SU-DHL-6 (cell line): ENCODE data around the gene APELA.

Experiments
- H2AFZ ChIP-seq: fragments of 200-600 bp; sonication (generic); 2 replicates; pipeline ENCODE4 v1.6.1; 2014; ENCODE audit warnings: low read depth, mild to moderate bottlenecking, moderate library complexity, mixed read lengths, antibody characterized with exemption, low read length; ENCODE audit not compliant: severe bottlenecking
- H3F3A ChIP-seq: fragments of 200-600 bp; shearing (Covaris generic); 2 replicates; pipeline ENCODE4 v1.6.0; 2016; ENCODE audit warnings: antibody characterized with exemption, mild to moderate bottlenecking; ENCODE audit not compliant: insufficient read depth
- H3K27ac ChIP-seq: fragments of 200-600 bp; sonication (generic); 2 replicates; pipeline ENCODE4 v1.5.1; 2016; ENCODE audit warnings: low read depth, mild to moderate bottlenecking, low read length, moderate library complexity, mixed read lengths
- H3K27me3 ChIP-seq: fragments of 200-600 bp; sonication (generic), shearing (Covaris generic); 2 replicates; pipeline ENCODE4 v1.6.0; 2014; ENCODE audit warnings: mild to moderate bottlenecking, low read length
- H3K36me3 ChIP-seq: fragments of 200-600 bp; sonication (generic); 2 replicates; pipeline ENCODE4 v1.6.1; 2014; ENCODE audit warnings: mild to moderate bottlenecking, low read length, mixed read lengths
- H3K4me2 ChIP-seq: fragments of 300-600, 200-600 bp; shearing (Covaris generic), sonication (generic); 2 replicates; pipeline ENCODE4 v1.6.0; 2014; ENCODE audit warnings: low read length, low read depth, mild to moderate bottlenecking; ENCODE audit not compliant: poor library complexity, severe bottlenecking
- H3K4me3 ChIP-seq: fragments of 200-600 bp; sonication (generic); 2 replicates; pipeline ENCODE4 v1.5.1; 2014; ENCODE audit warnings: antibody characterized with exemption, low read length, mild to moderate bottlenecking, mixed read lengths; ENCODE audit not compliant: insufficient read depth, poor library complexity, severe bottlenecking
- H3K79me2 ChIP-seq: fragments of 200-600 bp; sonication (generic); 2 replicates; pipeline ENCODE4 v1.6.1; 2014; ENCODE audit warnings: mild to moderate bottlenecking, low read length, moderate library complexity; ENCODE audit not compliant: insufficient read depth
- H3K9ac ChIP-seq: fragments of 200-600 bp; sonication (generic); 2 replicates; pipeline ENCODE4 v1.7.0; 2014; ENCODE audit warnings: mild to moderate bottlenecking, low read length
- H3K9me2 ChIP-seq: fragments of 200-600 bp; sonication (generic); replicated peaks from 2 replicates; pipeline ENCODE4 v1.6.1; 2014; ENCODE audit warnings: low read length; ENCODE audit not compliant: insufficient read depth
- H3K9me3 ChIP-seq: fragments of 200-600 bp; sonication (generic); 2 replicates; pipeline ENCODE4 v1.6.1; 2014; ENCODE audit warnings: low read length, mixed read lengths; ENCODE audit not compliant: insufficient read depth
- H4K20me1 ChIP-seq: fragments of 200-600 bp; sonication (generic); 2 replicates; pipeline ENCODE4 v1.6.1; 2014; ENCODE audit warnings: low read depth, mild to moderate bottlenecking, antibody characterized with exemption, low read length, moderate library complexity, mixed read lengths
- CTCF ChIP-seq: fragments of 200-600 bp; sonication (generic); IDR thresholded peaks from one replicate; pipeline ENCODE4 v1.5.1; 2017; ENCODE audit warnings: antibody characterized with exemption, mild to moderate bottlenecking, low read length, moderate library complexity; ENCODE audit not compliant: insufficient read depth, poor library complexity, severe bottlenecking
- EZH2phosphoT487 ChIP-seq: fragments of 200-600 bp; sonication (generic), shearing (Covaris generic); conservative IDR thresholded peaks from 2 replicates; pipeline ENCODE4 v1.6.1; 2018; ENCODE audit warnings: mild to moderate bottlenecking, antibody characterized with exemption, low read length, moderate library complexity, mixed read lengths

Gene APELA

DNA sequence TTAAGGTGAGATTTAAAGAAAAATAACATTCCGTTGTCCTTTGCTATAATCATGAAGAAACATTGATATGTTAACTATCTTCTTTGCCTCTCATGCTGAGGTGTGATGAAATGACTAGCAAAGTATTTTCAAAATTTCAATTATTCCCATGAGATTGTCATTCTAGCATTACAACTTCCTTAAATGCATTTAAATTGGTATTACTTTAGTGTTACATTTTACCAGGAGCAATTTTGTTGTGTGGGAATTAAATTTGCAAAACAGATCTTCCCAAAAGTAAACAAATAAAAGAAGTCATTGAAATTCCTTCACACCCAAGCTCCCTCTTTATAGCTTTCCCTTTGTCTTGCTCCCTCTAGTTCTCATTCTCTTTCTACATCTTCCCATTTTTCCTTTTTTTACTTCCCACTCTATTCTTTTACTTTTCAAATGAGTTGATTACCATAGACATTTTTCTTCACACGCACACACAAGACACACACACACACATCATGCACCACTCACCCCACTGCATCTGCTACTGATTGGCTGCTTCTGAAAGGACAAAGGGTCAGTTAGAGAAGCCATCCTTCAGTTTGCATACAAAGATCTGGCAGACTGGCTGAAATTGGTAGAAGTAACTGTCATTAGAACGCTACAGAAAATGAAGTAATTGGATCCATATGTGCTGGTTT is 10.0 kb upstream of the APELA start:
- Histone ChIP-seq H3K36me3 (no peaks in the 10 kb centered on the region), H3K27me3 (no peaks in the 10 kb centered on the region), H2AFZ (no peak overlapping the region), H4K20me1 (no peaks in the 10 kb centered on the region), H3K9me3 (no peaks in the 10 kb centered on the region), H3K27ac (no peak overlapping the region), H3F3A (no peaks in the 10 kb centered on the region), H3K4me2 (no peak overlapping the region), H3K79me2 (no peaks in the 10 kb centered on the region), H3K9ac (no peak overlapping the region), H3K9me2 (no peaks in the 10 kb centered on the region), H3K4me3 (no peak overlapping the region)
- TF ChIP-seq CTCF (no peak), EZH2phosphoT487 (no peak)

DNA sequence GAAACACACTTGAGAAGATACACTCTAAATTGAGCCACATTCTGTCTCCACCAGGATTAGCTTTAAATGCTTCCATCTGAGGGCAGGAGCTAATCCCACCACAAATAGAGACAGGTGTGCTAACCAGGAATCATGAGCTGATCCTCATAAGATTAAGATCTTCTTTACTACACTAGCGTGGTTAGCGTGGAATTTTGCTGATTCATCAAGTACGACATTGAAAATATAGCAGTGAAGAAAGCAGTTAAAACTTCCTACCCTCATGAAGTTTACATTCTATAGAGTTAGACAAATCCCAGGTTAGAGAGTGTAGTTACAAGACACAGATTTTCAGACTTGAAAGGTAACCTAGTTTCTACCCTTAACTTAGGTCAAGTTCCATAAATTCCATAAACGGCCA is 5.3 kb upstream of the APELA start:
- H2AFZ ChIP-seq, result no peak overlapping the region
- H3K9me2 ChIP-seq, result no peaks in the 10 kb centered on the region
- H4K20me1 ChIP-seq, result no peaks in the 10 kb centered on the region
- no peak overlapping the region for H3K4me3 ChIP-seq
- no peaks in the 10 kb centered on the region for H3F3A ChIP-seq
- no peaks in the 10 kb centered on the region for H3K79me2 ChIP-seq
- H3K4me2 ChIP-seq, result no peak overlapping the region
- no peak overlapping the region for H3K27ac ChIP-seq
- no peaks in the 10 kb centered on the region for H3K9me3 ChIP-seq
- H3K9ac ChIP-seq, result no peak overlapping the region
- TF ChIP-seq EZH2phosphoT487, result no peak
- no peak for TF ChIP-seq CTCF
- H3K36me3 ChIP-seq, result no peaks in the 10 kb centered on the region
- no peaks in the 10 kb centered on the region for H3K27me3 ChIP-seq

DNA sequence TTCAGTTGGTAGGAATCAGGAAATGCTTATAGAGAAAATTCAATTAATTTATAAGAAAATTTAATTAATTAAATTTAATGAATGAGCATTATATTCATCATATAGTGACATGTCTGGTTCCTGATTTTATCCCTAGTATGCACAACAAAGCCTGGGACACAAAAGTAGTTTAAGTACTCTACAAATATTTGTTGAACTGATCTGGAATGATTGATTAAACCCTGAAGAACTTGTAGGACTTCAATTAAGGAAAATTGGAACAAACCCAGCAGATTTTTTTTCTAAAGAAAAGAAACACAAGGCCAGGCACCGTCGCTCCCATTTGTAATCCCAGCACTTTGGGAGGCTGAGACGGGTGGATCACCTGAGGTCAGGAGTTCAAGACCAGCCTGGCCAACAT is 4.5 kb upstream of the APELA start:
- H3K9me3 ChIP-seq, result no peaks in the 10 kb centered on the region
- no peaks in the 10 kb centered on the region for H3K27me3 ChIP-seq
- H3K4me3 ChIP-seq, result no peak overlapping the region
- no peak overlapping the region for H2AFZ ChIP-seq
- H3K36me3 ChIP-seq, result no peaks in the 10 kb centered on the region
- no peaks in the 10 kb centered on the region for H3K9me2 ChIP-seq
- H3K79me2 ChIP-seq, result no peaks in the 10 kb centered on the region
- H3K4me2 ChIP-seq, result no peak overlapping the region
- no peaks in the 10 kb centered on the region for H3F3A ChIP-seq
- no peak overlapping the region for H3K9ac ChIP-seq
- TF ChIP-seq CTCF (no peak), EZH2phosphoT487 (no peak)
- H4K20me1 ChIP-seq, result no peaks in the 10 kb centered on the region
- H3K27ac ChIP-seq, result no peak overlapping the region
